GM12878 (cell line): ENCODE results near the gene MAFG. TPM values are rescaled to one million over a fixed set of nuclear protein-coding genes. Genes with fewer than 3 reads are reported as not detected.

ENCODE experiments used
- BRCA1 ChIP-seq: IDR thresholded peaks from 2 replicates; pipeline ENCODE4 v1.6.1; 2011; ENCODE audit warnings: low read depth, low read length, improper control_type of control experiment
- CREB1 ChIP-seq: IDR thresholded peaks from 2 replicates; pipeline ENCODE4 v1.6.1; 2012; ENCODE audit warnings: low read depth, mild to moderate bottlenecking, inconsistent platforms
- FOS ChIP-seq: IDR thresholded peaks from 3 replicates; pipeline ENCODE4 v1.6.1; 2011; ENCODE audit warnings: borderline replicate concordance; ENCODE audit not compliant: insufficient read length; ENCODE audit errors: extremely low read depth
- NR2C2 ChIP-seq: IDR thresholded peaks from 2 replicates; pipeline ENCODE4 v1.6.1; 2011; ENCODE audit warnings: borderline replicate concordance, low read depth; ENCODE audit not compliant: control insufficient read depth, insufficient read length
- NRF1 ChIP-seq: conservative IDR thresholded peaks from 2 replicates; pipeline ENCODE4 v1.6.1; 2011; ENCODE audit warnings: mild to moderate bottlenecking, low read depth, low read length, improper control_type of control experiment
- PAX5 ChIP-seq: IDR thresholded peaks from 2 replicates; pipeline ENCODE4 v1.6.1; 2011; ENCODE audit warnings: low read depth, low read length, borderline replicate concordance
- POLR2AphosphoS2 ChIP-seq: IDR thresholded peaks from 2 replicates; pipeline ENCODE4 v1.6.1; 2011; ENCODE audit warnings: low read depth, mild to moderate bottlenecking, low read length, improper control_type of control experiment, moderate library complexity
- RB1 ChIP-seq: fragments of 450-650 bp; formaldehyde crosslinking; IDR thresholded peaks from 2 replicates; pipeline ENCODE4 v1.6.1; 2017; ENCODE audit warnings: mild to moderate bottlenecking, borderline replicate concordance
- SMC3 ChIP-seq: IDR thresholded peaks from 2 replicates; pipeline ENCODE4 v1.6.1; 2011; ENCODE audit warnings: low read length, improper control_type of control experiment, borderline replicate concordance
- TBL1XR1 ChIP-seq: IDR thresholded peaks from 2 replicates; pipeline ENCODE4 v1.6.1; 2012; ENCODE audit warnings: low read depth, low read length, improper control_type of control experiment
- ZBTB40 ChIP-seq: fragments of 450-650 bp; IDR thresholded peaks from 2 replicates; pipeline ENCODE4 v1.6.1; 2016; ENCODE audit warnings: mild to moderate bottlenecking, moderate library complexity, borderline replicate concordance
- ZNF207 ChIP-seq: fragments of 450-650 bp; IDR thresholded peaks from 2 replicates; pipeline ENCODE4 v1.6.1; 2014; ENCODE audit warnings: antibody characterized with exemption, mild to moderate bottlenecking, borderline replicate concordance
- ZNF24 ChIP-seq: fragments of 450-650 bp; IDR thresholded peaks from 2 replicates; pipeline ENCODE4 v1.6.1; 2017; ENCODE audit warnings: antibody characterized with exemption, mild to moderate bottlenecking
- ZSCAN29 ChIP-seq: fragments of 450-650 bp; IDR thresholded peaks from 2 replicates; pipeline ENCODE4 v1.6.1; 2017; ENCODE audit warnings: mild to moderate bottlenecking, moderate library complexity
- polyA plus RNA-seq, 11 experiments: library from polyadenylated mRNA; depleted of rRNA in 4 of 11; unstranded in 6 of 11; stranded (reverse) in 5 of 11; fragments of >200 nt; fragmentation: Nextera tagmentation in 4 of 11; fragmentation: Illumina TruSeq in 1 of 11; extraction: Ambion mirVana in 4 of 11; extraction: Trizol in 1 of 11; gene quantifications; 1 replicate in 1 of 11; 2 replicates in 10 of 11; pipeline versions ENCODE4 v1.2.1 to v1.2.3, GENCODE V29; 2011 to 2016; ENCODE audit warnings: inconsistent platforms in 2 of 11, missing spikeins in 2 of 11, low read depth in 1 of 11
- total RNA-seq, 4 experiments: library from RNA; depleted of rRNA in 3 of 4; stranded (reverse); fragments of >200 nt in 3 of 4; fragmentation: Illumina TruSeq in 1 of 4; extraction: Trizol in 1 of 4; gene quantifications; 2 replicates each; pipeline versions ENCODE4 v1.2.1 to v1.2.3, GENCODE V29; 2013 to 2021
- TF ChIP-seq, protein P1 (sequence below): IDR thresholded peaks from 2 replicates; pipeline ENCODE4 v1.6.1; 2012; ENCODE audit warnings: improper control_type of control experiment, low read depth, low read length; ENCODE audit not compliant: insufficient replicate concordance
- TF ChIP-seq, protein P2 (sequence below): IDR thresholded peaks from 2 replicates; pipeline ENCODE4 v1.6.1; 2012; ENCODE audit warnings: low read depth, low read length, improper control_type of control experiment
- TF ChIP-seq, protein P3 (sequence below): fragments of 450-650 bp; IDR thresholded peaks from 2 replicates; pipeline ENCODE4 v1.6.1; 2017; ENCODE audit warnings: low read depth, mild to moderate bottlenecking, moderate library complexity

MAFG gene
- total and polyA plus RNA-seq, 10 of the 15 experiments (the other 5 are each of a cell fraction or from before 2014, with no cell fraction given), result 0.48 to 20.1 (median 7.6) TPM

DNA sequence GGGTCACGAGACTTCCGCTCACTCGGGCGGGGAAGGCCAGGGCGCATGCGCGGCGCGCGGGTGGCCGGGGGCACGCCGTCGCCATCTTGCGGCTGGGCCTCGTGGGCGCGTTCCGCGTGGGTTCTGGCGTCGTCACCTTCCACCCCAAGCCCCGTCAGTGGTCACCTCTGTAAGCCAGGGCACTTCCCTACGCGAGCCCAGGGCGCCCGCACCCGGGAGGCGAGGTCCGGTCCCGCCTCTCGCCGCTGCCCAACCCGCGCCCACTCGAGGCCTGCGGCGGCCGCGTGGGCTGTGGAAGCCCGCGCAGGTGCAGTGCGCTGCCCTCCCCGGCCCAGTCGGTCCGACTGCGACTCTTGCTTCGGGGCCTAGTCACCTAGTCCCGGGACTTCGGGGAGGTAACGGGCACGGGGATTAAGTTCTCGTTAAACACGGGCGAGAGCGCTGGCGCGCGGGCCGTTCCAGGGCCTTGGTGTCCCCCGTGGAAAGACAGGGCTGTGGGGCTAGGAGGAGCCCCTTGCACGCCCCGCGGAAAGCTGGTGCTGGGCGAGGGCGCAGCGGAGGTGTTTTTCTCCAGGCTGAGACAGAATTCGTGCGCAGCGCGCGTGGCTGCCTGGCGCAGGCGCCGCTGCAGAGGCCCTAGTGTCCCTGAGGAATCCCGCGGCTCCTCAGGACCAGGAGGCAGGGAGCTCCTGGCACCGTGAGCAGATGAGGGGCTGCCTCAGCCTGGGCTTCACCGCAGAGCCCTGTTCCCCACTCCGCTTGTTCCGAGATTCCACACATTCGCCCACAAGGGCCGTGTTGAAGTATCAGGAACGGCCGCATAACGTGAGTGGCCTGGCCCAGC is 55.9 kb downstream of the MAFG start (continued):
- TF ChIP-seq, protein P1, sequence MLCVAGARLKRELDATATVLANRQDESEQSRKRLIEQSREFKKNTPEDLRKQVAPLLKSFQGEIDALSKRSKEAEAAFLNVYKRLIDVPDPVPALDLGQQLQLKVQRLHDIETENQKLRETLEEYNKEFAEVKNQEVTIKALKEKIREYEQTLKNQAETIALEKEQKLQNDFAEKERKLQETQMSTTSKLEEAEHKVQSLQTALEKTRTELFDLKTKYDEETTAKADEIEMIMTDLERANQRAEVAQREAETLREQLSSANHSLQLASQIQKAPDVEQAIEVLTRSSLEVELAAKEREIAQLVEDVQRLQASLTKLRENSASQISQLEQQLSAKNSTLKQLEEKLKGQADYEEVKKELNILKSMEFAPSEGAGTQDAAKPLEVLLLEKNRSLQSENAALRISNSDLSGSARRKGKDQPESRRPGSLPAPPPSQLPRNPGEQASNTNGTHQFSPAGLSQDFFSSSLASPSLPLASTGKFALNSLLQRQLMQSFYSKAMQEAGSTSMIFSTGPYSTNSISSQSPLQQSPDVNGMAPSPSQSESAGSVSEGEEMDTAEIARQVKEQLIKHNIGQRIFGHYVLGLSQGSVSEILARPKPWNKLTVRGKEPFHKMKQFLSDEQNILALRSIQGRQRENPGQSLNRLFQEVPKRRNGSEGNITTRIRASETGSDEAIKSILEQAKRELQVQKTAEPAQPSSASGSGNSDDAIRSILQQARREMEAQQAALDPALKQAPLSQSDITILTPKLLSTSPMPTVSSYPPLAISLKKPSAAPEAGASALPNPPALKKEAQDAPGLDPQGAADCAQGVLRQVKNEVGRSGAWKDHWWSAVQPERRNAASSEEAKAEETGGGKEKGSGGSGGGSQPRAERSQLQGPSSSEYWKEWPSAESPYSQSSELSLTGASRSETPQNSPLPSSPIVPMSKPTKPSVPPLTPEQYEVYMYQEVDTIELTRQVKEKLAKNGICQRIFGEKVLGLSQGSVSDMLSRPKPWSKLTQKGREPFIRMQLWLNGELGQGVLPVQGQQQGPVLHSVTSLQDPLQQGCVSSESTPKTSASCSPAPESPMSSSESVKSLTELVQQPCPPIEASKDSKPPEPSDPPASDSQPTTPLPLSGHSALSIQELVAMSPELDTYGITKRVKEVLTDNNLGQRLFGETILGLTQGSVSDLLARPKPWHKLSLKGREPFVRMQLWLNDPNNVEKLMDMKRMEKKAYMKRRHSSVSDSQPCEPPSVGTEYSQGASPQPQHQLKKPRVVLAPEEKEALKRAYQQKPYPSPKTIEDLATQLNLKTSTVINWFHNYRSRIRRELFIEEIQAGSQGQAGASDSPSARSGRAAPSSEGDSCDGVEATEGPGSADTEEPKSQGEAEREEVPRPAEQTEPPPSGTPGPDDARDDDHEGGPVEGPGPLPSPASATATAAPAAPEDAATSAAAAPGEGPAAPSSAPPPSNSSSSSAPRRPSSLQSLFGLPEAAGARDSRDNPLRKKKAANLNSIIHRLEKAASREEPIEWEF, result no peak
- TF ChIP-seq RB1, result peak; percentile 91; the same call in 1 of the 2 replicates
- TF ChIP-seq CREB1, result peak; percentile 85; the same call in 1 of the 2 replicates
- TF ChIP-seq, protein P2, sequence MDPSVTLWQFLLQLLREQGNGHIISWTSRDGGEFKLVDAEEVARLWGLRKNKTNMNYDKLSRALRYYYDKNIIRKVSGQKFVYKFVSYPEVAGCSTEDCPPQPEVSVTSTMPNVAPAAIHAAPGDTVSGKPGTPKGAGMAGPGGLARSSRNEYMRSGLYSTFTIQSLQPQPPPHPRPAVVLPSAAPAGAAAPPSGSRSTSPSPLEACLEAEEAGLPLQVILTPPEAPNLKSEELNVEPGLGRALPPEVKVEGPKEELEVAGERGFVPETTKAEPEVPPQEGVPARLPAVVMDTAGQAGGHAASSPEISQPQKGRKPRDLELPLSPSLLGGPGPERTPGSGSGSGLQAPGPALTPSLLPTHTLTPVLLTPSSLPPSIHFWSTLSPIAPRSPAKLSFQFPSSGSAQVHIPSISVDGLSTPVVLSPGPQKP, result peak; percentile 73
- no peak for TF ChIP-seq NR2C2
- peak; percentile 52; the same call in 1 of the 2 replicates for TF ChIP-seq ZNF24
- no peak for TF ChIP-seq TBL1XR1
- TF ChIP-seq POLR2AphosphoS2, result peak; percentile 53; the same call in 1 of the 2 replicates
- no peak for TF ChIP-seq SMC3
- no peak for TF ChIP-seq FOS
- TF ChIP-seq ZNF207, result peak; percentile 94
- TF ChIP-seq NRF1, result peak; percentile 80
- TF ChIP-seq ZBTB40, result no peak
- TF ChIP-seq PAX5, result peak; percentile 25; the same call in 1 of the 2 replicates
- TF ChIP-seq ZSCAN29, result peak; percentile 62; the same call in 1 of the 2 replicates
- TF ChIP-seq, protein P3, sequence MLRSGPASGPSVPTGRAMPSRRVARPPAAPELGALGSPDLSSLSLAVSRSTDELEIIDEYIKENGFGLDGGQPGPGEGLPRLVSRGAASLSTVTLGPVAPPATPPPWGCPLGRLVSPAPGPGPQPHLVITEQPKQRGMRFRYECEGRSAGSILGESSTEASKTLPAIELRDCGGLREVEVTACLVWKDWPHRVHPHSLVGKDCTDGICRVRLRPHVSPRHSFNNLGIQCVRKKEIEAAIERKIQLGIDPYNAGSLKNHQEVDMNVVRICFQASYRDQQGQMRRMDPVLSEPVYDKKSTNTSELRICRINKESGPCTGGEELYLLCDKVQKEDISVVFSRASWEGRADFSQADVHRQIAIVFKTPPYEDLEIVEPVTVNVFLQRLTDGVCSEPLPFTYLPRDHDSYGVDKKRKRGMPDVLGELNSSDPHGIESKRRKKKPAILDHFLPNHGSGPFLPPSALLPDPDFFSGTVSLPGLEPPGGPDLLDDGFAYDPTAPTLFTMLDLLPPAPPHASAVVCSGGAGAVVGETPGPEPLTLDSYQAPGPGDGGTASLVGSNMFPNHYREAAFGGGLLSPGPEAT, result no peak
- TF ChIP-seq BRCA1, result no peak
